OCI-LY7 (cell line): Measurements from ENCODE around the gene UBA5. TPM values are rescaled to one million over a fixed set of nuclear protein-coding genes. Genes with fewer than 3 reads are reported as not detected.

Source experiments
- BruUV-seq: library from RNA; stranded (reverse); fragments of 400-500 nt; replicated peaks from 2 replicates; lab custom pipeline; 2021; lab: Mats Ljungman, UMichigan
- CTCF ChIA-PET: fragments of 300-600 bp; sonication (Branson Sonifier 250); formaldehyde crosslinking; loops from one replicate; lab custom pipeline; 2022; ENCODE audit warnings: antibody characterized with exemption; ENCODE audit not compliant: unreplicated experiment; lab: Charles Lee
- POLR2A ChIA-PET: fragments of 300-600 bp; sonication (Branson Sonifier 250); formaldehyde crosslinking; loops from one replicate; lab custom pipeline; 2022; ENCODE audit warnings: antibody characterized with exemption; lab: Charles Lee
- DNase-seq: peaks from one replicate; pipeline ENCODE4 v3.0.0-alpha.2; 2015; ENCODE audit warnings: low spot score
- H2AFZ ChIP-seq: fragments of 200-600 bp; sonication (generic), shearing (Covaris generic); 2 replicates; pipeline ENCODE4 v1.6.1; 2014; ENCODE audit warnings: mild to moderate bottlenecking, antibody characterized with exemption, low read length, moderate library complexity
- H3K27ac ChIP-seq: fragments of 200-600 bp; sonication (generic); 2 replicates; pipeline ENCODE4 v1.5.1; 2014; ENCODE audit warnings: mixed run types, low read depth, mild to moderate bottlenecking, moderate library complexity, low read length, inconsistent platforms; ENCODE audit not compliant: poor library complexity, severe bottlenecking
- H3K36me3 ChIP-seq: fragments of 200-600 bp; sonication (generic); 2 replicates; pipeline ENCODE4 v1.6.1; 2014; ENCODE audit warnings: mild to moderate bottlenecking, antibody characterized with exemption, low read length, moderate library complexity, mixed read lengths; ENCODE audit not compliant: insufficient read depth
- H3K4me1 ChIP-seq: fragments of 200-600 bp; sonication (generic); 2 replicates; pipeline ENCODE4 v1.5.1; 2014; ENCODE audit warnings: mild to moderate bottlenecking, low read length; ENCODE audit not compliant: insufficient read depth, poor library complexity, severe bottlenecking
- H3K4me2 ChIP-seq: fragments of 200-600 bp; sonication (generic); 2 replicates; pipeline ENCODE4 v1.6.1; 2014; ENCODE audit warnings: mild to moderate bottlenecking, low read length
- H3K4me3 ChIP-seq: fragments of 200-600 bp; sonication (generic); 2 replicates; pipeline ENCODE4 v1.5.1; 2014; ENCODE audit warnings: mild to moderate bottlenecking, low read depth, low read length; ENCODE audit not compliant: poor library complexity, severe bottlenecking
- H3K79me2 ChIP-seq: fragments of 200-600 bp; sonication (generic); 2 replicates; pipeline ENCODE4 v1.6.1; 2016; ENCODE audit warnings: low read depth, mild to moderate bottlenecking, low read length, moderate library complexity, mixed read lengths; ENCODE audit not compliant: insufficient read depth
- H3K9me2 ChIP-seq: fragments of 200-600 bp; sonication (generic); 2 replicates; pipeline ENCODE4 v1.6.1; 2016; ENCODE audit warnings: mild to moderate bottlenecking, low read length, mixed read lengths; ENCODE audit not compliant: insufficient read depth
- H3K9me3 ChIP-seq: fragments of 200-600 bp; sonication (generic); 2 replicates; pipeline ENCODE4 v1.6.1; 2014; ENCODE audit warnings: mild to moderate bottlenecking, mixed run types, low read length, mixed read lengths
- H4K20me1 ChIP-seq: fragments of 200-600 bp; sonication (generic); 2 replicates; pipeline ENCODE4 v1.6.1; 2014; ENCODE audit warnings: mild to moderate bottlenecking, antibody characterized with exemption, low read length, moderate library complexity, mixed read lengths; ENCODE audit not compliant: insufficient read depth
- CTCF ChIP-seq: fragments of 200-600 bp; sonication (generic); conservative IDR thresholded peaks from 2 replicates; pipeline ENCODE4 v1.5.1; 2014; ENCODE audit warnings: mild to moderate bottlenecking, antibody characterized with exemption, low read length, moderate library complexity, mixed read lengths
- EZH2phosphoT487 ChIP-seq: fragments of 200-600 bp; sonication (generic); IDR thresholded peaks from 2 replicates; pipeline ENCODE4 v1.6.1; 2018; ENCODE audit warnings: low read depth, borderline replicate concordance, mild to moderate bottlenecking, mixed run types, antibody characterized with exemption, low read length, moderate library complexity, mixed read lengths
- intact Hi-C: fragments of 100-400 bp; cut with micrococcal nuclease; formaldehyde crosslinking; loops from one replicate; pipeline ENCODE4 v1.10.0; 2022; ENCODE audit not compliant: unreplicated experiment
- total RNA-seq, 2 experiments: library from RNA; depleted of rRNA in 1 of 2; stranded (reverse); fragments of >200 nt in 1 of 2; shearing (Covaris generic) in 1 of 2; gene quantifications; 2 replicates each; pipeline ENCODE4 v1.2.3, GENCODE V29; 2014 to 2022

The UBA5 gene
- total RNA-seq, 2 experiments from 2014 or later: 45.2 to 47.5 TPM

GRCh38 chr3:132626955-132627354 is 33.2 kb upstream of the UBA5 start:
- no peak for DNase-seq
- Histone ChIP-seq H3K4me3 (no peak overlapping the region), H3K9me2 (no peaks in the 10 kb centered on the region), H3K4me2 (no peak overlapping the region), H3K79me2 (no peaks in the 10 kb centered on the region), H3K27ac (no peak overlapping the region), H3K4me1 (peaks cover 41% of the 10 kb centered on the region), H2AFZ (no peak overlapping the region), H3K36me3 (peaks cover 30% of the 10 kb centered on the region), H4K20me1 (no peaks in the 10 kb centered on the region), H3K9me3 (no peaks in the 10 kb centered on the region)
- ChIA-PET POLR2A (interaction anchor here (1.8 to 2.1 kb wide), 2 partner anchors 9 to 79 kb away, joined by 4 to 14 read pairs; no protein-coding TSS in a partner anchor), CTCF (no interaction called here)
- BruUV-seq: no TSS peak
- intact Hi-C loops: loop anchor here (5.0 kb wide), 1 partner anchor 210 kb away; the partner anchor contains the start of gene DNAJC13
- no peak for TF ChIP-seq EZH2phosphoT487
- no peak for TF ChIP-seq CTCF

DNA sequence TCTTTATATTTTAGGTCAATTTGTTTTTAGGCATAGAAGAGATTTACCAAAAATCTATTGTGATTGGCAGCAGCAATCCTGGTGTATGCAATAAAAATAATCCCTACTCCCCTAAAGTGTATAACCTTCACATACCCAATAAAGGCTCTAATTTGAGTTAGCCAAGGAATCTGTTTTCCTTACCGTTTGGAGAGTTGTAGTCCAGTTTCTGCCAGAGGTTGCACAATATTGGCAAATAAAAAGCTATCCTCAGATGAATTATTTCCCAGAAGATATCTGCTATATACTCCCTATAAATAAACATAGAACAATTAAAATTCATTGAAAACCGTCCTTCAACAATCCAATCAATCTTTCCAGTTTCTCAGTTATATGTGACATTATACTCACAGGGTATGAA is 32.0 kb upstream of the UBA5 start:
- Histone ChIP-seq H3K9me2 (no peaks in the 10 kb centered on the region), H3K36me3 (peaks cover 30% of the 10 kb centered on the region), H3K9me3 (no peaks in the 10 kb centered on the region), H3K27ac (no peak overlapping the region), H3K4me2 (no peak overlapping the region), H4K20me1 (no peaks in the 10 kb centered on the region), H3K4me3 (no peak overlapping the region), H3K4me1 (peaks cover 29% of the 10 kb centered on the region), H3K79me2 (no peaks in the 10 kb centered on the region), H2AFZ (no peak overlapping the region)
- no peak for TF ChIP-seq EZH2phosphoT487
- no peak for TF ChIP-seq CTCF
- no TSS peak for BruUV-seq
- POLR2A ChIA-PET: no interaction called here
- intact Hi-C loops: loop anchor here (5.0 kb wide), 1 partner anchor 211 kb away; the partner anchor contains the start of gene DNAJC13
- CTCF ChIA-PET: no interaction called here
- DNase-seq: no peak

DNA sequence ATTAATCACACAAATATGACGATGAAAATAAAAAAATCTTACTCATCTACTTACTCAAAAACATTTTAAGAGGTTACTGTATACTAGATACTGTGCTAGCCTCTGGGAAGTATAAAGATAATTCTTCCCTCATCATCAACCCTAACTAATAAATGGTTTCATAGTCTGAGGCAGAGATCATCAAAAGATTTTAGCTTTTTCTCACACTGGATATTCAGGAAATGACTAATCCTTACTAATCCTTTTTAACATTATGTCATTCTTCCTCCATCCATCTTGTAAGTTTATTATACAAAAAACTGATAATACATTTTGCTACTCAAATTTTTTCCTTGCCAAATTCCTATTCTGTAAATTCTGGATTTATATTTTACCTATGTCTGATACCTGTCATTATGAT is 30.2 kb upstream of the UBA5 start:
- BruUV-seq: no TSS peak
- no peak for DNase-seq
- ChIA-PET POLR2A (no interaction called here), CTCF (no interaction called here)
- peaks cover 18% of the 10 kb centered on the region for H3K4me1 ChIP-seq
- no peaks in the 10 kb centered on the region for H3K79me2 ChIP-seq
- no peak overlapping the region for H3K4me3 ChIP-seq
- no peak overlapping the region for H2AFZ ChIP-seq
- TF ChIP-seq EZH2phosphoT487 (no peak), CTCF (no peak)
- no peaks in the 10 kb centered on the region for H3K9me3 ChIP-seq
- H4K20me1 ChIP-seq: no peaks in the 10 kb centered on the region
- no peak overlapping the region for H3K4me2 ChIP-seq
- H3K9me2 ChIP-seq: no peaks in the 10 kb centered on the region
- no peak overlapping the region for H3K27ac ChIP-seq
- intact Hi-C loops: loop anchor here (5.0 kb wide), 1 partner anchor 213 kb away; the partner anchor contains the start of gene DNAJC13
- peaks cover 30% of the 10 kb centered on the region for H3K36me3 ChIP-seq
